OCI-LY3 (cell line): Measurements from ENCODE around the gene POLG.

Experiments used
- EZH2phosphoT487 ChIP-seq: fragments of 200-600 bp; shearing (Covaris generic); IDR thresholded peaks from 2 replicates; pipeline ENCODE4 v1.6.1; 2018; ENCODE audit warnings: antibody characterized with exemption, mixed run types, low read depth
- TF ChIP-seq, protein P1 (sequence below): fragments of 200-600, 300-600 bp; sonication (generic); IDR thresholded peaks from 2 replicates; pipeline ENCODE4 v1.5.1; 2014; ENCODE audit warnings: antibody characterized with exemption, low read length, low read depth

DNA sequence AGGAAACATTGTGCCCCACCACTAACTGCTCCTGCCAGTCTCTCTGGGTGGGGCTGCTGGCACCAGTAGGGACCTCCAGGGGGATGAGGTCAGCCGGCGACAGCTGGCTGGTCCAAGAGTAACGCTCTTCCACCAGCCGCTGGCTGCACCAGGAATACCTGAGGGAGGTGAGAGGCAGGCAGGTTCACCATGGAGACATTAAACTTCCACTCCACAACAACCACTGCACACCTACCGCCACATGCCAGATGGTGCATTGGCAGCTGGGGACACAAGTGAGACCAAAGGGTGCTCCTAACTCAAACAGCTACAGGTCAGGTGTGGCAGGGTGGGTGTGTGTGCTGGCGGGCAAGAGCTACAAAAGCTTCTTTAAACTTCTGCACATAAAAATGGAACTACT is 4.5 kb downstream of the POLG start:
- TF ChIP-seq, protein P1, sequence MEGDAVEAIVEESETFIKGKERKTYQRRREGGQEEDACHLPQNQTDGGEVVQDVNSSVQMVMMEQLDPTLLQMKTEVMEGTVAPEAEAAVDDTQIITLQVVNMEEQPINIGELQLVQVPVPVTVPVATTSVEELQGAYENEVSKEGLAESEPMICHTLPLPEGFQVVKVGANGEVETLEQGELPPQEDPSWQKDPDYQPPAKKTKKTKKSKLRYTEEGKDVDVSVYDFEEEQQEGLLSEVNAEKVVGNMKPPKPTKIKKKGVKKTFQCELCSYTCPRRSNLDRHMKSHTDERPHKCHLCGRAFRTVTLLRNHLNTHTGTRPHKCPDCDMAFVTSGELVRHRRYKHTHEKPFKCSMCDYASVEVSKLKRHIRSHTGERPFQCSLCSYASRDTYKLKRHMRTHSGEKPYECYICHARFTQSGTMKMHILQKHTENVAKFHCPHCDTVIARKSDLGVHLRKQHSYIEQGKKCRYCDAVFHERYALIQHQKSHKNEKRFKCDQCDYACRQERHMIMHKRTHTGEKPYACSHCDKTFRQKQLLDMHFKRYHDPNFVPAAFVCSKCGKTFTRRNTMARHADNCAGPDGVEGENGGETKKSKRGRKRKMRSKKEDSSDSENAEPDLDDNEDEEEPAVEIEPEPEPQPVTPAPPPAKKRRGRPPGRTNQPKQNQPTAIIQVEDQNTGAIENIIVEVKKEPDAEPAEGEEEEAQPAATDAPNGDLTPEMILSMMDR, result no peak
- no peak for TF ChIP-seq EZH2phosphoT487
